BJ (cell line): ENCODE results near the gene PCARE. TPM values are rescaled to one million over a fixed set of nuclear protein-coding genes. Genes with fewer than 3 reads are reported as not detected.
"Not testable (repeated sequence)": the region's sequence is repeated elsewhere in the genome, so short reads cannot be mapped to it uniquely, and the experiment has no call there.

Experiments used
- CTCF ChIA-PET: fragments of 350-600 bp; formaldehyde crosslinking; extraction: SDS; loops from one replicate; lab custom pipeline; 2021; ENCODE audit warnings: antibody characterized with exemption, inconsistent platforms; lab: Yijun Ruan, JAX
- POLR2A ChIA-PET: fragments of 300-600 bp; sonication (Branson Sonifier 250); formaldehyde crosslinking; extraction: SDS; loops from one replicate; lab custom pipeline; 2021; ENCODE audit warnings: antibody characterized with exemption; lab: Charles Lee
- DNase-seq: peaks from one replicate; pipeline ENCODE4 v3.0.0-alpha.2; 2011; ENCODE audit warnings: low read depth
- H3K27me3 ChIP-seq: 2 replicates; pipeline ENCODE4 v1.6.0; 2011; ENCODE audit warnings: low read length; ENCODE audit not compliant: control insufficient read depth, insufficient read depth
- H3K36me3 ChIP-seq: 2 replicates; pipeline ENCODE4 v1.5.1; 2011; ENCODE audit warnings: low read length; ENCODE audit not compliant: control insufficient read depth, insufficient read depth
- H3K4me3 ChIP-seq: 2 replicates; pipeline ENCODE4 v1.5.1; 2011; ENCODE audit warnings: low read depth, mild to moderate bottlenecking, control low read depth, low read length
- polyA plus RNA-seq: library from polyadenylated mRNA; depleted of rRNA; stranded (reverse); fragments of >200 nt; gene quantifications from 2 replicates; pipeline ENCODE4 v1.2.3, GENCODE V29; 2011
- TF ChIP-seq, protein P1 (sequence below): IDR thresholded peaks from 2 replicates; pipeline ENCODE4 v1.5.1; 2011; ENCODE audit warnings: low read depth, mild to moderate bottlenecking, control low read depth, inconsistent platforms, low read length, moderate library complexity; ENCODE audit not compliant: insufficient read depth

Gene PCARE
- polyA plus RNA-seq, 1 experiment = not detected

DNA sequence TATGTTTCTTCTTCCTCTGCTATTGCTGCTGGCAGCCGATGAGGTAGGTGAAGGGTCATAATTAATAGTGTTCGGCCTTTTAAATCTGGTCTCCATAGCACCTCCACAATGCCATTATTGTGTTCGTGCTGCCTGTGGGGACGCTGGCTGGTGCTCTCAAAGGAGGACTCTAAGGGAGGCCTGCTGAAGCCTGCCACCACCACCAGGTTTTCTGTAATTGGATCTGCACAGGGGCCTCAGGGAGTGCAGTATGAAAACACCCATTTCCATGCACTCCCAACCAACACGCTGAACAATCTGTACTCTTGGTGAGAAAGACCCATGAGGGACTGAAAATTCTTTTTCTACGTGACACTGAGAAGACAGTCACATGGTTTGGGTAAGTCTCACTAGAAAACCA, 23.2 kb upstream of the PCARE start:
- POLR2A ChIA-PET = no interaction called here
- CTCF ChIA-PET = interaction anchor here (1.9 kb wide), 1 partner anchor 27 kb away, joined by 4 read pairs; no protein-coding TSS in a partner anchor
- DNase-seq = no peak

DNA sequence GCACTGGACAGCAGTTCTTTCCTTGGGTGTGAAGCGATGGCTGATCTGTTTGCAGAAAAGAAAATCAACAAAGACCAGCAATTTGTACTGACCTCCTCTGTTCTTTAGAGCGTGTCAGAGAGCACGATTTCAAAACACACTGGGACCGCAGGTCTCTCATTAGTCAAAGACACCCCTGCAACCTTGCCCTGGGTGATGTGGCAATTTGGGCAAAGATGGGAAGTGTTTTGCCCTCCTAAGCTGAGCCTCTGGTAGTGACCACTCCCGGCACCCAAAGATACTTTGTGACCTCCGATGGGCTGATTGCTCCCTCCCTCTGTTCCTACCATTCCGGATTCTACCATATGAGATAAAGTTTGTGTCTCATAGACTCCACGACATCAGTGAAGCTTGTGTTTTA, 22.6 kb upstream of the PCARE start:
- no peaks in the 10 kb centered on the region for H3K27me3 ChIP-seq
- ChIA-PET POLR2A (no interaction called here), CTCF (interaction anchor here (1.9 kb wide), 1 partner anchor 26 kb away, joined by 4 read pairs; no protein-coding TSS in a partner anchor)
- H3K36me3 ChIP-seq = no peaks in the 10 kb centered on the region
- DNase-seq = no peak
- TF ChIP-seq, protein P1, sequence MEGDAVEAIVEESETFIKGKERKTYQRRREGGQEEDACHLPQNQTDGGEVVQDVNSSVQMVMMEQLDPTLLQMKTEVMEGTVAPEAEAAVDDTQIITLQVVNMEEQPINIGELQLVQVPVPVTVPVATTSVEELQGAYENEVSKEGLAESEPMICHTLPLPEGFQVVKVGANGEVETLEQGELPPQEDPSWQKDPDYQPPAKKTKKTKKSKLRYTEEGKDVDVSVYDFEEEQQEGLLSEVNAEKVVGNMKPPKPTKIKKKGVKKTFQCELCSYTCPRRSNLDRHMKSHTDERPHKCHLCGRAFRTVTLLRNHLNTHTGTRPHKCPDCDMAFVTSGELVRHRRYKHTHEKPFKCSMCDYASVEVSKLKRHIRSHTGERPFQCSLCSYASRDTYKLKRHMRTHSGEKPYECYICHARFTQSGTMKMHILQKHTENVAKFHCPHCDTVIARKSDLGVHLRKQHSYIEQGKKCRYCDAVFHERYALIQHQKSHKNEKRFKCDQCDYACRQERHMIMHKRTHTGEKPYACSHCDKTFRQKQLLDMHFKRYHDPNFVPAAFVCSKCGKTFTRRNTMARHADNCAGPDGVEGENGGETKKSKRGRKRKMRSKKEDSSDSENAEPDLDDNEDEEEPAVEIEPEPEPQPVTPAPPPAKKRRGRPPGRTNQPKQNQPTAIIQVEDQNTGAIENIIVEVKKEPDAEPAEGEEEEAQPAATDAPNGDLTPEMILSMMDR = no peak
- no peak overlapping the region for H3K4me3 ChIP-seq

More for the DNA sequence above, 23.2 kb upstream of the PCARE start:
- Histone ChIP-seq H3K27me3 (no peaks in the 10 kb centered on the region), H3K36me3 (no peaks in the 10 kb centered on the region), H3K4me3 (no peak overlapping the region)
- TF ChIP-seq, protein P1 = no peak

DNA sequence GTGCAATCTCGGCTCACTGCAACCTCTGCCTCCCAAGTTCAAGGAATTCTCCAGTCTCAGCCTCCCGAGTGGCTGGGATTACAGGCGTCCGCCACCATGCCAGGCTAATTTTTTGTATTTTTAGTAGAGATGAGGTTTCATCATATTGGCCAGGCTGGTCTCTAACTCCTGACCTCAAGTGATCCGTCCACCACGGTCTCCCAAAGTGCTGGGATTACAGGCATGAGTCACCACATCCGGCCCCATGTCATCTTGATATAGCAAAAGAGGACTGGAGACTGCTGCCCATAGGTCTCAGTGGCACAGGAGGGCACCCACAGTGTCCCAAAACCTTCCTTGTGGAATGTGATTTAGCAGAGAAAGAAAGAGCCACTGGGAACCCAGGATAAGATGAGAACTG, 16.0 kb upstream of the PCARE start:
- H3K36me3 ChIP-seq, POLR2A ChIA-PET, DNase-seq, CTCF ChIA-PET, H3K27me3 ChIP-seq, H3K4me3 ChIP-seq: not testable (repeated sequence)

DNA sequence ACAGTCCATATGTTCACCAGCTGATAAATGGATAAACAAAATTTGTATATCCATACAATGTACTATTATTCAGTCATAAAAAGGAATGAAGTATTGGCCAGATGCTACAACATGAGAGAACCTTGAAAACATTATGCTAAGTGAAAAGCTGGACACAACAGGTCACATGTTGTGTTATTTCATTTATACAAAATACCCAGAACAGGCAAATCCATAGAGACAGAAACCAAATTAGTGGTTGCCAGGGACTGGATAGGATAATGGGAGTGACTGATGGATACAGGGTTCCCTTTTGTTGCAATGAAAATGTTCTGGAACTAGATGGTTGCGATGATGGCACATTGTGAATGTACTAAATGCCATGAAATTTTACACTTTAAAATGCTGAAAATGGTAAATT, 10.2 kb upstream of the PCARE start:
- Histone ChIP-seq H3K4me3 (no peak overlapping the region), H3K27me3 (no peaks in the 10 kb centered on the region), H3K36me3 (no peaks in the 10 kb centered on the region)
- ChIA-PET POLR2A (no interaction called here), CTCF (no interaction called here)
- TF ChIP-seq, protein P1 = no peak
- DNase-seq = no peak

DNA sequence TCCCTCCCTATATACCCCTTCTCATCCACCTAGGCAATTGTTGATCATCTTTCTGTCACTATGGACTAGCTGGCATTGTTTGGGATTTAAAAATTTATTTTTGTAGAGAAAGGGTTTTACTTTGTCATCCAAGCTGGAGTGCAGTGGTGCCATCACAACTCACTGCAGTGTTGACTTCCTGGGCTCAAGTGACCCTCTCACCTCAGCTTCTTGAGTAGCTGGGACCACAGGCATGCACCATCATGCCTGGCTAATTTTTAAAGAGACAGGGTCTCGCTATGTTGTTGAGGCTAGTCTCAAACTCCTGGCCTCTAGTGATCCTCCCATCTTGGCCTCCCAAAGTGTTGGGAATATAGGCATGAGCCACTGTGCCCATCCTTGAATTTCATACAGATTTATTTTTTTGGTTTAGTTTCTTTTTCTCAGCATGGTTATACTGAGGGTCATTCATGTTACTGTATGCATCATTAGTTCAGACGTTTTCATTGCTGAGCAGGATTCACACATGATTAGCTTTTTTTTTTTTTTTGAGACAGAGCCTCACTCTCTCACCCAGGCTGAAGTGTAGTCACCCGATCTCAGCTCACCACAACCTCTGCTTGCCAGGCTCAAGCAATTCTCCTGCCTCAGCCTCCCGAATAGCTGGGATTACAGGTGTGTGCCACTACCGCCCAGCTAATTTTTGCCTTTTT, 8.6 kb upstream of the PCARE start:
- ChIA-PET CTCF (no interaction called here), POLR2A (interaction anchor here (0.7 kb wide), 1 partner anchor 40 kb away, joined by 4 read pairs; no protein-coding TSS in a partner anchor)
- H3K36me3 ChIP-seq = no peaks in the 10 kb centered on the region
- TF ChIP-seq, protein P1 = no peak
- no peak overlapping the region for H3K4me3 ChIP-seq
- DNase-seq = no peak
- no peaks in the 10 kb centered on the region for H3K27me3 ChIP-seq
